ENCODE measurements around the gene CALN1. TPM values are rescaled to one million over a fixed set of nuclear protein-coding genes. Genes with fewer than 3 reads are reported as not detected.

CALN1 gene
- total and polyA plus RNA-seq, 2 experiments from 2014 or later, result 7.6 to 14.5 TPM

DNA sequence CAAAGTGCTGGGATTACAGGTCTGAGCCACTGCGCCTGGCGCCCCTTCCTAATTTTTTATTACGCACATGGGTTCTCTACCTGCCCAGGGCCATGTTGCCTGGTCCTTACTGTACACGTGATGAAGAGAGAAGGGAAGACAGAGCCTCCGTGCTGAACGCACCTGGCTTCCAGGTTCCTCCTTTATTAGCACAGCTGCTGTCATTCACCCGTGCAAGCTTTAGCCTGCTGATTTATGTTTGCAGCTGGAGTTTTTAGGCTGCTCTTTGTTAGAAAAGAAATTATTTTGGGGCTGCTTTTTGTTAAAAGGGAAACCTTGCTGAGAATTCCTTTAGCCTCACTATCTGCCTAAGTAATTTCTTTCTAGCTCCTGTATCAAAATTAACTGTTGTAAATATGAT is 417.0 kb downstream of the CALN1 start (continued):
- TF ChIP-seq REST (IDR thresholded peaks at IDR 0.05; ENCODE audit: unreplicated experiment), result no peak
- TF ChIP-seq, protein P1, sequence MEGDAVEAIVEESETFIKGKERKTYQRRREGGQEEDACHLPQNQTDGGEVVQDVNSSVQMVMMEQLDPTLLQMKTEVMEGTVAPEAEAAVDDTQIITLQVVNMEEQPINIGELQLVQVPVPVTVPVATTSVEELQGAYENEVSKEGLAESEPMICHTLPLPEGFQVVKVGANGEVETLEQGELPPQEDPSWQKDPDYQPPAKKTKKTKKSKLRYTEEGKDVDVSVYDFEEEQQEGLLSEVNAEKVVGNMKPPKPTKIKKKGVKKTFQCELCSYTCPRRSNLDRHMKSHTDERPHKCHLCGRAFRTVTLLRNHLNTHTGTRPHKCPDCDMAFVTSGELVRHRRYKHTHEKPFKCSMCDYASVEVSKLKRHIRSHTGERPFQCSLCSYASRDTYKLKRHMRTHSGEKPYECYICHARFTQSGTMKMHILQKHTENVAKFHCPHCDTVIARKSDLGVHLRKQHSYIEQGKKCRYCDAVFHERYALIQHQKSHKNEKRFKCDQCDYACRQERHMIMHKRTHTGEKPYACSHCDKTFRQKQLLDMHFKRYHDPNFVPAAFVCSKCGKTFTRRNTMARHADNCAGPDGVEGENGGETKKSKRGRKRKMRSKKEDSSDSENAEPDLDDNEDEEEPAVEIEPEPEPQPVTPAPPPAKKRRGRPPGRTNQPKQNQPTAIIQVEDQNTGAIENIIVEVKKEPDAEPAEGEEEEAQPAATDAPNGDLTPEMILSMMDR (conservative IDR thresholded peaks at IDR 0.05; ENCODE audit: low read depth in 2 of 2), result no peak
- TF ChIP-seq ZNF114 (CRISPR knock-in tag; IDR thresholded peaks at IDR 0.05), result no peak
- no peak for TF ChIP-seq POLR2AphosphoS5 (IDR thresholded peaks at IDR 0.05; ENCODE audit: low read depth)
- no peak for TF ChIP-seq JUNB (IDR thresholded peaks at IDR 0.05; ENCODE audit: unreplicated experiment)
- TF ChIP-seq STAT1 (IDR thresholded peaks at IDR 0.05; ENCODE audit: unreplicated experiment), result no peak
- no peak for TF ChIP-seq NANOG (IDR thresholded peaks at IDR 0.05; ENCODE audit: borderline replicate concordance)
- no peak for TF ChIP-seq CREB1 (CRISPR knock-in tag; IDR thresholded peaks at IDR 0.05; ENCODE audit: low read depth)

GRCh38 chr7:71991586-71991985 is 420.6 kb downstream of the CALN1 start:
- Mint-ChIP-seq H3K9me3 (no peaks in the 10 kb centered on the region; the same call in 2 of the 3 replicates), H3K27ac (no peak overlapping the region), H3K4me3 (no peak overlapping the region), H3K27me3 (ENCODE audit: insufficient read depth, low read depth, poor library complexity) (peaks cover 6% of the 10 kb centered on the region), H3K36me3 (ENCODE audit: low read depth) (no peaks in the 10 kb centered on the region; the same call in 2 of the 3 replicates), H3K4me1 (peaks cover 6% of the 10 kb centered on the region; the same call in 2 of the 3 replicates)
- H3K4me2 ChIP-seq, result no peak overlapping the region
- no peaks in the 10 kb centered on the region for H4K20me1 ChIP-seq (replicated peaks; ENCODE audit: insufficient read depth)
- ATAC-seq, result no peak
- no peak overlapping the region for H2AFZ ChIP-seq
- H3F3A ChIP-seq (replicated peaks; ENCODE audit: low read depth), result no peaks in the 10 kb centered on the region
- H3K4me3 ChIP-seq, result no peak overlapping the region
- DNase-seq (ENCODE audit: low spot score), result no peak
- no peak overlapping the region for H3K27ac ChIP-seq (ENCODE audit: low read depth)
- no peaks in the 10 kb centered on the region for H3K36me3 ChIP-seq (ENCODE audit: insufficient read depth)
- no peaks in the 10 kb centered on the region for H3K9me2 ChIP-seq (ENCODE audit: insufficient read depth)
- H3K27me3 ChIP-seq (ENCODE audit: insufficient read depth), result no peaks in the 10 kb centered on the region
- H3K4me1 ChIP-seq (ENCODE audit: insufficient read depth), result no peaks in the 10 kb centered on the region
- H3K79me2 ChIP-seq (replicated peaks; ENCODE audit: insufficient read depth), result no peaks in the 10 kb centered on the region
- TF ChIP-seq CREB1 (CRISPR knock-in tag; IDR thresholded peaks at IDR 0.05; ENCODE audit: low read depth) (no peak), ZNF114 (CRISPR knock-in tag; IDR thresholded peaks at IDR 0.05) (no peak), EZH2 (IDR thresholded peaks at IDR 0.05; ENCODE audit: low read depth, unreplicated experiment) (no peak), JUNB (IDR thresholded peaks at IDR 0.05; ENCODE audit: unreplicated experiment) (no peak), STAT1 (IDR thresholded peaks at IDR 0.05; ENCODE audit: unreplicated experiment) (no peak), ZNF331 (CRISPR knock-in tag; IDR thresholded peaks at IDR 0.05; ENCODE audit: low read depth) (no peak), NANOG (IDR thresholded peaks at IDR 0.05; ENCODE audit: borderline replicate concordance) (no peak), EZH2phosphoT487 (IDR thresholded peaks at IDR 0.05; ENCODE audit: unreplicated experiment) (no peak), POLR2AphosphoS5 (IDR thresholded peaks at IDR 0.05; ENCODE audit: low read depth) (no peak)
- TF ChIP-seq, protein P1 (conservative IDR thresholded peaks at IDR 0.05; ENCODE audit: low read depth in 2 of 2), result no peak

Measured in GM23338 (cell line).